Measurements from ENCODE around the gene CCRL2. TPM values are rescaled to one million over a fixed set of nuclear protein-coding genes. Genes with fewer than 3 reads are reported as not detected.
"Not testable (repeated sequence)": the region's sequence is repeated elsewhere in the genome, so short reads cannot be mapped to it uniquely, and the experiment has no call there.

CCRL2 gene
- total RNA-seq, 1 donor from 2014 or later: 1.3 TPM

- DNase-seq (ENCODE audit: low spot score): no peak
- intact Hi-C loops (cut with DNase I): no loop called here
Observed at GRCh38 chr3:46400000-46400734, 6.9 kb upstream of the CCRL2 start.

DNA sequence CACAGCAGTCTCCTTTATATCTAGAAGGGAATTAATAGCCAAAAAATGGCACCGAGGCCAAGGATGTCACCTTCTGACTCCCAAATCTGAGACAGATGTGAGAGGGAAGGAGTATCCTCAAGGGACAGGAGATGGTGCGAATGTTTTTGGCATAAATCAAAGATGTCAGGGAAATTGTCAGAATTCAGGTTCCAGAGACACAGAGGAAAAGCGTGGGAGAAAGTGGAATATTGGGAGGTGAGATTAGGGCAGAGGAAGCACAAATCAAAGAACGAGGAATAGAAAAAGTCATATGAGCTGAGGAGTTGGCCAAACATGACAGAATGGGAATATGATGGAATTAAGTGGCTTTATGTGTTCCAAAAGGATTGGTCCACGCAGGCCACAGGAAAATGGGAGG is 6.2 kb upstream of the CCRL2 start:
- no peak for DNase-seq (ENCODE audit: low spot score)
- intact Hi-C loops (cut with DNase I): no loop called here

DNA sequence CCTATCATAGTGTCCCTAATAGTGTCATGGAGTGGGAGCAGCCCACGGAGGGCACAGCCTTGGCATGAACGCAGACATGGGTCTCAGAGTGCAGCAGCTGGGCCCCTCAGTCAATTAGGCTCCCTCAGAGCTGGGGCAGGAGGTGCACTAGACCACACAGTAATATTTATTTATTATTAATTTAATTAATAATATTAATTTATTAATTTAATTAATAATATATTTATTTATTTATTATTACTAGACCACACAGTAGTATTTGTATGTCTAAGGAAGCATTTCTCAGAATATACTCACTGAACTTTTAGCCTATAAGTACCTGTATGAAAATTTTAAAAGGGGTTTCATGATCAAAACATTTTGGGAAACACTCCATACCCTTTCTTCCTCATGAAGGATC is 5.5 kb upstream of the CCRL2 start:
- intact Hi-C loops (cut with DNase I): no loop called here

DNA sequence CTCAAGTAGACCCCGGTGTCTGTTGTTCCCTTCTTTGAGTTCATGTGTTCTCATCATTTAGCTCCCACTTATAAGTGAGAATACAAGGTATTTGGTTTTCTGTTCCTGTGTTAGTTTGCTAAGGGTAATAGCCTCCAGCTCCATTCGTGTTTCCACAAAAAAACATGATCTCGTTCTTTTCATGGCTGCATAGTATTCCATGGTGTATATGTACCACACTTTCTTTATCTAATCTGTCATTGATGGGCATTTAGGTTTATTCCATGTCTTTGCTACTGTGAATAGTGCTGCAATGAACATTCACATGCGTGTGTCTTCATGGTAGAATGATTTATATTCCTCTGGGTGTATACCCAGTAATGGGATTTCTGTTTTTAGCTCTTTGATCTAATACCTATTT is 4.2 kb upstream of the CCRL2 start:
- DNase-seq (ENCODE audit: low spot score); intact Hi-C loops (cut with DNase I): not testable (repeated sequence)

More for the DNA sequence above, 5.5 kb upstream of the CCRL2 start:
- no peak for DNase-seq (ENCODE audit: low spot score)

DNA sequence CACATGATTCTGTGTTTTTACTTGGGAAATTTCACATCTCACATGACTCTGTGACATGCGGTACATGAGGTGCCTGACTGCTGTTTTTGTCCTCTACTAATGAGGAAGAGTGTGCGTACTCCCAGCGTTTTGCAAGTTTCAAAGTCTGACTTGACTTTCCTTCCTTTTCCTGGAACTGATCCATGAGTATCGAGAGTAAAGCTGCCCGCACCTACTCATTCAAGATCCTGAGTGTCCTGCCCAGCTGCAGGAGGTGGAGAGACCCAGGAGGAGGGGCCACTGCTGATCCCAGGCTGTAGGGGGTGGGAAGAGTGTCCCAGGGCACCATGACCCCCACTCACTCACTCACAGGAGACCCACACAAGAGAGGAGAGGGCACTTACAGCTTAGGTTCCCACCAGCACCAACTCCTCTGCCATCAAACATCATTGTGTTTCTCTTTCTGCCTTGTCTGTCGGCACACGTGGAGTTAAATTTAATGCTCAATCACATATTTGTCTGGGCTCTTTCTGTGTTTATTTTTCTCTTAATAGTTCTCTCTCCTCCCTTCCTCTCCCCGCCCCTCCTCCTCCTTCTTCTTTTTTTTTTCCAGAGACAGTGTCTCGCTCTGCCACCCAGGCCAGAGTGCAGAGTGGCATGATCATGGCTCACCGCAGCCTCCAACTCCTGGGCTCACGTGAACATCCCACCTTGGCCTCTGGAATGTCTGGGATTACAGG is 1.6 kb upstream of the CCRL2 start:
- intact Hi-C loops (cut with DNase I): no loop called here
- DNase-seq (ENCODE audit: low spot score): no peak

- intact Hi-C loops (cut with DNase I): no loop called here
- DNase-seq (ENCODE audit: low spot score): no peak
Observed at GRCh38 chr3:46406443-46406787, 644 bp upstream of the CCRL2 start.

- intact Hi-C loops (cut with DNase I): no loop called here
- DNase-seq (ENCODE audit: low spot score): no peak
Observed at GRCh38 chr3:46407970-46408369, 911 bp downstream of the CCRL2 start.

GRCh38 chr3:46408853-46409252 is 1.8 kb downstream of the CCRL2 start:
- DNase-seq (ENCODE audit: low spot score): no peak
- intact Hi-C loops (cut with DNase I): no loop called here

DNA sequence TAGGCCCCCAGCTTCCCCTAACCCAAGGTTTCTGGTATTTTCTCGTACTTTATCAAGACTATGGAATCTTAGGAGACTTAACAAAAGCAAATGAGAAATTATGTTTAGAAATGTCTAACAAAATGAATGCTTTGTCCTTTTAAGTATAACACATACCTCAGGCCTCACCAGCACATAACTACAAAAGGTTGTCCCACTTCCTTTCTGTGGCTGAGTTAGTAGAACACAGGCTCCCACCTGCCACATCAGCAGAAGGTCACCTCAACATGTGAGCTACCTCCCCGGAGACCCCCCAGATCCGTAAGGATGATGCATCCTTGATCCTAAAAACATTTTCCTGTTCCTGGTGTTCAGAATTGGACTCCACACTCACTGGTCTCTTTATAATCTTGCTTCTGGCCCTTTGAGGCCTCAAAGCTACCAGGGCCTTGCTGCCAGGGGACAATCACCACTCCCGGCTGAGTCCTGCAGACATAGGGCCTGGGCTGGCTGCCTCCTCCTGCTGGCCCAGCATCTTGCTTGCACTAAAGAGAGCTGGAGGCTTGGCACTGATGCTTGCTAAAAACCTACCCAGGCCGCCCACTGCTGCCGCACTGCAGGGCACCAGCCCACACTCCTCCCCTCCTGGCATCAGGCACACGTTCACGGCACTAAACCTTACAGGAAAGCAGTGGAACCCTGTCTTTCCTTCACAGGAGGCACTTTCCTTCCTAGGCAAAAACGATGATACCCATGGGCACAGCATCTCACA is 2.9 kb downstream of the CCRL2 start:
- intact Hi-C loops (cut with DNase I): no loop called here
- DNase-seq (ENCODE audit: low spot score): no peak

DNA sequence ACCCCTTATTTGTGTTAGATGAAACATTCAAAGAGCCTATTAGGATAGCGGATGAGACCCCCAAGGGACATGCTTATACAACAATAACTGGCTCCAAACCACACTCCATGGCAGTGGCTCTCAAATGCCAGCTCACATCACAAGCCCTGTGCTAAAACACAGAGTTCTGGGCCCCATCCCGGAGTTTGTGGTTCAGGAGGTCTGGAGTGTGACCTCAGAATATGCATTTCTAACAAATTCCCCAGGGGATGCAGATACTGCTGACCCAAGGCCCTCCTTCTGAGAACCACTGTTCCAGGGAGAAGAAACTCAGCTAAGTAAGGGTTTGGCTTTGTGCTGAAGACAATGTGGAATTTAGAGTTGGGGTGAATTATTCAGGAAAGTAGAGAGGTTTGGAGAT is 3.6 kb downstream of the CCRL2 start:
- intact Hi-C loops (cut with DNase I): no loop called here
- no peak for DNase-seq (ENCODE audit: low spot score)

DNA sequence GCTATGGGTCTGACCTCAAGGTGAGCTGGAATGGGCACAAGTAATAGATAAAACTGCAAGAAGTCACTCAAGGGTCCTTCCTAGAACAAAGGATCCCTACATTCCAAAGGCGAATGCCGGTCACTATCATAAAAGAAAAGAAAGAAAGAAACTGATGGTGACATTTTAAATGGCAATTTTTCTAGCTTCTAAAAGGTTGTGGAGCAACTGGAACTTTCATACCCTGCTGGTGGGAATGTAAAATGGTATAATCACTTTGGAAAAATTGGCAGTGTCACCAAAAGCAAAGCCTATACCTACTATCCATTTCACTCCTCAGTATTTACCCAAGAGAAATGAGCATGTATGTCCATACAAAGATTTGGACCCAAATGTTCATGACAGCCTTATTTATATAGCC is 4.2 kb downstream of the CCRL2 start:
- DNase-seq (ENCODE audit: low spot score): no peak
- intact Hi-C loops (cut with DNase I): no loop called here

DNA sequence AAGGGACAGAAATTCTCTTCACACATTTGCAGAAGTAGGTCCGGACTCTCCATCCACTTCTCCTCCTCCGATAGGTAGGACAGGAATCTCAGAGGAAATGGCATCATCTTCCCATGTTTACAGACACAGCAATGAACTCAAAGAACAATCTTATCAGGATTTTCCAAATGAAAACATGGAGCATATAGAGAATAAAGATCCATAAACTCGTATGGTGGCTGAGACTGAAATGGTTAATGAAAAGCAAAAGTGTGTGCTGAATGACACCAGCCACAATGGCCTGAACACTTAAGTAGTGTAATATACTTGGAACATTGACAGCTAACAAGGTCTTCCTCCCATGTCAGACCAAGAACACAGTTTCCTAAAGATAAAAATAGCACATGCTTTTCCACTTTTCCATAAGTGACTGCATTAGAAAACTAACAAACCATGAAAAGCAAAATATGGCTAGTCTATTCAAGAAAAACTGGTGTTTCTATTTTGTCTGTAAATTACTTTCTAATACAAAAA is 5.8 kb downstream of the CCRL2 start:
- intact Hi-C loops (cut with DNase I): no loop called here

GRCh38 chr3:46413951-46414350 is 6.9 kb downstream of the CCRL2 start:
- intact Hi-C loops (cut with DNase I): no loop called here
- DNase-seq (ENCODE audit: low spot score): no peak

More for the DNA sequence above, 5.8 kb downstream of the CCRL2 start:
- DNase-seq (ENCODE audit: low spot score): no peak

GRCh38 chr3:46414739-46415138 is 7.7 kb downstream of the CCRL2 start:
- intact Hi-C loops (cut with DNase I): no loop called here
- DNase-seq (ENCODE audit: low spot score): no peak

DNA sequence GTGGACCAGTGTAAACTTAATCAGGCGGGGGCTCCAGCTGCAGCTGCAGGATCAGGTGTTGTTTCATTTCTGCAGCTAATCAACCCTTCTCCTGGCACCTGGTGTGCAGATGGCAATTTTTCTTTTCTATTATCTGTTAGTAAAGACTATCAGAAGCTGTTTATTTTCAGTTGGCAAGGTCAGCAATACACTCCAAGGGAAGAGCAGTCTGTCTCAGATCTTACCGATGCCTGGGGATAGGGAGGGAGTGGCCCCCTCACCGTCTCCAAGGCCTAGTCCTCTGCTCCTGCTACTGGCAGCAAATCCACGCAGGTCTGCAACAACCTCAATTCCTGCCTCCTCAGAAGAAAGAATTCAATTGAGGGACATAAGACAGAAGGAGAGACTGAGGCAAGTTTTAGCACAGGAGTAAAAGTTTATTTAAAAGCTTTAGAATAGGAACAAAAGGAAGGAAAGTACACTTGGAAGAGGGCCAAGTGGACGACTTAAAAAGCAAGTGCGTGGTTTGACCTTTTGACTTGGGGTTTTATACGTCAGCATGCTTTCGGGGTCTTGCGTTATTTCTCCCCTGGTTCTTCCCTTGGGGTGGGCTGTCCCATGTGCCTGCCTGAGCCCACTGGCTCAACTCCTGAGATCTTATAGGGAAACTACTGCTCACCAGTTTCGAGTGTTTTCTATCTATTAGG is 9.2 kb downstream of the CCRL2 start:
- DNase-seq (ENCODE audit: low spot score): no peak
- intact Hi-C loops (cut with DNase I): no loop called here

GRCh38 chr3:46416811-46417510 is 9.9 kb downstream of the CCRL2 start:
- intact Hi-C loops (cut with DNase I): no loop called here
- no peak for DNase-seq (ENCODE audit: low spot score)

- intact Hi-C loops (cut with DNase I): no loop called here
- no peak for DNase-seq (ENCODE audit: low spot score)
Observed at GRCh38 chr3:46417841-46418611, 11.0 kb downstream of the CCRL2 start.

DNA sequence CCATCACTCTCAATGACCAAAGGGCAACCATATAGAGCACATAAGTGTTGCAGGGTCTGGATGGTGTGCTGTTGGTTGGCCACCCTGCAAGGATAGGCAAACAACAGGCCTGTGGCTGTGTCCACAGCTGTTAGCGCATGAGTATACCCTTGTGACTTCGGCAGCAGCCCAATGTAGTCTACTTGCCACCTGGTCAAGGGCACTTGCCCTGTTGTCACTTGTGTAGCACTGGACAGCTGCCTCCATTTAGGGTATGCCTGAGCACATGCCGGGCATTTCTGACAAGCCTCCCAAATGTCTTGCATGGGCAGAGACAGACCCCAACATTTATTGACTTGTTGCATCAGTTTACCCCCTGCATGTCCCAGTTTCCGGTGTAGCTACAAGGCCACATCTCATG is 12.8 kb downstream of the CCRL2 start:
- DNase-seq (ENCODE audit: low spot score): no peak

More for the DNA sequence above, 12.8 kb downstream of the CCRL2 start:
- intact Hi-C loops (cut with DNase I): loop anchor here (10.0 kb wide), 1 partner anchor 335 kb away; no protein-coding TSS in a partner anchor

Measured in cardiac septum (tissue), 1 donor.